HepG2 (cell line): Measurements from ENCODE around the gene RTEL1. TPM values are rescaled to one million over a fixed set of nuclear protein-coding genes. Genes with fewer than 3 reads are reported as not detected.

ENCODE experiments used
- DNMT3B ChIP-seq: conservative IDR thresholded peaks from 2 replicates; pipeline ENCODE4 v1.6.1; 2016; ENCODE audit warnings: missing biosample characterization, control low read depth
- FOSL2 ChIP-seq: sonication (generic); formaldehyde crosslinking; IDR thresholded peaks from 2 replicates; pipeline ENCODE4 v1.4.0; 2020; ENCODE audit warnings: missing genetic modification reagents
- GLI4 ChIP-seq: sonication (generic); formaldehyde crosslinking; IDR thresholded peaks from 2 replicates; pipeline ENCODE4 v1.5.1; 2020; ENCODE audit warnings: missing genetic modification reagents, mild to moderate bottlenecking, moderate library complexity, borderline replicate concordance
- KLF12 ChIP-seq: sonication (generic); formaldehyde crosslinking; IDR thresholded peaks from 2 replicates; pipeline ENCODE4 v1.4.0; 2020; ENCODE audit warnings: missing genetic modification reagents, borderline replicate concordance
- MXI1 ChIP-seq: IDR thresholded peaks from 3 replicates; pipeline ENCODE4 v1.6.1; 2012; ENCODE audit warnings: low read depth, low read length, inconsistent platforms, borderline replicate concordance
- NFRKB ChIP-seq: fragments of 450-650 bp; IDR thresholded peaks from 2 replicates; pipeline ENCODE4 v1.6.1; 2017
- NFYC ChIP-seq: IDR thresholded peaks from 2 replicates; pipeline ENCODE4 v1.6.1; 2016; ENCODE audit warnings: missing genetic modification reagents, missing compliant biosample characterization
- POLR2A ChIP-seq, 2 experiments: IDR thresholded peaks; 2 replicates each; pipeline ENCODE4 v1.6.1; 2011; ENCODE audit warnings: low read depth in 2 of 2, low read length in 2 of 2, mild to moderate bottlenecking in 1 of 2, moderate library complexity in 1 of 2; ENCODE audit not compliant: insufficient read depth in 1 of 2
- RARA ChIP-seq: IDR thresholded peaks from 2 replicates; pipeline ENCODE4 v1.6.1; 2016; ENCODE audit warnings: missing genetic modification reagents, missing compliant biosample characterization
- SOX6 ChIP-seq, 2 experiments: fragments of 450-650 bp in 1 of 2; sonication (generic) in 1 of 2; formaldehyde crosslinking in 1 of 2; IDR thresholded peaks; 2 replicates each; pipeline versions ENCODE4 v1.4.0 to v1.6.1; 2017 to 2020; ENCODE audit warnings: antibody characterized with exemption in 1 of 2, mild to moderate bottlenecking in 1 of 2, missing genetic modification reagents in 1 of 2
- TBL1XR1 ChIP-seq: fragments of 150-350 bp; IDR thresholded peaks from 2 replicates; pipeline ENCODE4 v1.6.1; 2014; ENCODE audit warnings: borderline replicate concordance, low read length; ENCODE audit not compliant: partially characterized antibody
- XRCC5 ChIP-seq: fragments of 200-400 bp; formaldehyde crosslinking; optimal IDR thresholded peaks from 2 replicates; pipeline ENCODE3; 2017; ENCODE audit warnings: mild to moderate bottlenecking, low read length
- ZIK1 ChIP-seq: sonication (generic); formaldehyde crosslinking; IDR thresholded peaks from 2 replicates; pipeline ENCODE4 v1.5.0; 2020; ENCODE audit warnings: mild to moderate bottlenecking, low read depth, missing genetic modification reagents, borderline replicate concordance
- ZNF12 ChIP-seq: sonication (generic); formaldehyde crosslinking; IDR thresholded peaks from 2 replicates; pipeline ENCODE4 v1.5.0; 2020; ENCODE audit warnings: missing genetic modification reagents
- ZNF292 ChIP-seq: sonication (generic); formaldehyde crosslinking; IDR thresholded peaks from 2 replicates; pipeline ENCODE4 v1.8.1; 2022; ENCODE audit warnings: mild to moderate bottlenecking, low read depth, missing genetic modification reagents, borderline replicate concordance
- ZNF367 ChIP-seq: sonication (generic); formaldehyde crosslinking; IDR thresholded peaks from 2 replicates; pipeline ENCODE4 v1.4.0; 2020; ENCODE audit warnings: missing genetic modification reagents, borderline replicate concordance
- ZNF383 ChIP-seq: sonication (generic); formaldehyde crosslinking; IDR thresholded peaks from 2 replicates; pipeline ENCODE4 v1.4.0; 2020; ENCODE audit warnings: missing genetic modification reagents, mild to moderate bottlenecking, borderline replicate concordance
- ZNF441 ChIP-seq: sonication (generic); formaldehyde crosslinking; IDR thresholded peaks from 2 replicates; pipeline ENCODE4 v1.7.0; 2021; ENCODE audit warnings: missing genetic modification reagents, borderline replicate concordance
- ZNF460 ChIP-seq: sonication (generic); formaldehyde crosslinking; IDR thresholded peaks from 2 replicates; pipeline ENCODE4 v1.5.1; 2020; ENCODE audit warnings: missing genetic modification reagents, mild to moderate bottlenecking, borderline replicate concordance
- ZNF629 ChIP-seq: sonication (generic); formaldehyde crosslinking; conservative IDR thresholded peaks from 2 replicates; pipeline ENCODE4 v1.5.0; 2020; ENCODE audit warnings: missing genetic modification reagents
- ZSCAN9 ChIP-seq: IDR thresholded peaks from 2 replicates; pipeline ENCODE4 v1.6.1; 2016; ENCODE audit warnings: borderline replicate concordance
- polyA plus RNA-seq, 8 experiments: library from polyadenylated mRNA; depleted of rRNA in 3 of 8; stranded (reverse) in 7 of 8; unstranded in 1 of 8; fragments of >200 nt; fragmentation: Illumina TruSeq in 4 of 8; extraction: Trizol in 4 of 8; gene quantifications; 2 replicates each; pipeline versions ENCODE4 v1.2.1 to v1.2.3, GENCODE V29; 2011 to 2016; ENCODE audit warnings: low read depth in 4 of 8, missing spikeins in 1 of 8, mixed read lengths in 1 of 8; ENCODE audit not compliant: insufficient read depth in 1 of 8
- total RNA-seq, 5 experiments: library from RNA; depleted of rRNA; stranded (reverse); fragments of >200 nt; fragmentation: Illumina TruSeq; extraction: Trizol; gene quantifications; 2 replicates each; pipeline ENCODE4 v1.2.3, GENCODE V29; 2016; ENCODE audit warnings: low read depth in 1 of 5
- TF ChIP-seq, protein P1 (sequence below): sonication (generic); formaldehyde crosslinking; IDR thresholded peaks from 2 replicates; pipeline ENCODE4 v1.4.0; 2020; ENCODE audit warnings: missing genetic modification reagents, borderline replicate concordance
- TF ChIP-seq, protein P2 (sequence below): sonication (generic); formaldehyde crosslinking; IDR thresholded peaks from 2 replicates; pipeline ENCODE4 v1.4.0; 2020; ENCODE audit warnings: missing genetic modification reagents
- TF ChIP-seq, protein P3 (sequence below): IDR thresholded peaks from 2 replicates; pipeline ENCODE4 v1.6.1; 2016
- TF ChIP-seq, protein P4 (sequence below): IDR thresholded peaks from 2 replicates; pipeline ENCODE4 v1.6.1; 2016; ENCODE audit warnings: control low read depth
- TF ChIP-seq, protein P5 (sequence below): IDR thresholded peaks from 2 replicates; pipeline ENCODE4 v1.6.1; 2016; ENCODE audit warnings: missing genetic modification reagents, missing compliant biosample characterization

RTEL1 gene
- total and polyA plus RNA-seq, 2 of the 13 experiments (the other 11 are each of a cell fraction or from before 2014, with no cell fraction given) = 21.8 to 36.4 TPM

DNA sequence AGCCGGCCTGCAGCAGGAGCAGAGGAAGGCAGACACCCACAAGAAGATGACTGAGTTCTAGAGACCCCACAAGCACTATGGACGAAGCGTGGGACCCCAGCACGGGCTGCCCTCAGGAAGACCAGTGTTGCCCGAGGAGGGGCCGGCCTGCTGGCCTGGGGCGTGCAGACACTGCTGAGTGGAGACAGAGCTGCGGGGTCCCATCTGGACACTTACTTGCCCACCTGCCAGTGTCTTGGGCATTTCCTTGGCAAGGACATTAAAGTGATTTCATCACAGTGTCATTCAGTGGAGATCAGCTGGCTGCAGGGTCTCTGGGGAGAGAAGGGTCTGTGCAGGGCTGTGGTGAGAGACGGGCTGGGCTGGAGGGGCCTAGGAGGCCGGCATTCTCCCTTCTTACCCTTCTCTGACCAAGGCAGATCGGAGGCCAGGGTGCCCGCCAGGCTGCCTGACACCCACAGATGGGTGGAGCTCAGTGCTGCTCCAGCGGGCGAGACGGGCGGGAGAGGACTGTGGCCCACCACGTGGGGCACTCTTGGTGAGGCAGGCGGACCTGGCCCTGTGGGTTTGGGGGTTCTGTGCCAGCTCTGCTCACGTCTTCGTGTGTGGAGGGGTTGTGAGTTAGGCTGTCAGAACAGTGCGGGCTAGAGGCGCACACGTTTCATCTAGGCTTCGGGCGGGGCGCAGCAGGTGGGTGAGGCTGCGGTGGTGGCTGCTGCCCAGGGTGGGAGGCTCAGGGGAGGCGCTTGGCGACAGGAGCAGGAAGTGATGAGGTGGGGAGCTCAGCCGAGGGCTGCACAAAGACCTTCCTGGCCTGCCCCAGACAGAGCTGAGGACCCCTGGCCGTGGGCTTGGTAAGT lies 78.0 kb downstream of the RTEL1 start, which contains the start of gene LIME1 (continued):
- TF ChIP-seq SOX6 (IDR thresholded peaks at IDR 0.05) = no peak
- TF ChIP-seq SOX6 (CRISPR knock-in tag; IDR thresholded peaks at IDR 0.05) = no peak
- TF ChIP-seq TBL1XR1 = no peak
- TF ChIP-seq GLI4 (CRISPR knock-in tag) = no peak
- no peak for TF ChIP-seq POLR2A (IDR thresholded peaks at IDR 0.05; ENCODE audit: insufficient read depth in 1 of 2, low read depth in 2 of 2, low read length in 2 of 2)
- no peak for TF ChIP-seq NFRKB
- TF ChIP-seq ZNF12 (CRISPR knock-in tag) = no peak
- TF ChIP-seq NFYC (CRISPR knock-in tag) = no peak
- TF ChIP-seq DNMT3B (CRISPR knock-in tag) = no peak
- TF ChIP-seq ZNF629 = no peak
- TF ChIP-seq, protein P1, sequence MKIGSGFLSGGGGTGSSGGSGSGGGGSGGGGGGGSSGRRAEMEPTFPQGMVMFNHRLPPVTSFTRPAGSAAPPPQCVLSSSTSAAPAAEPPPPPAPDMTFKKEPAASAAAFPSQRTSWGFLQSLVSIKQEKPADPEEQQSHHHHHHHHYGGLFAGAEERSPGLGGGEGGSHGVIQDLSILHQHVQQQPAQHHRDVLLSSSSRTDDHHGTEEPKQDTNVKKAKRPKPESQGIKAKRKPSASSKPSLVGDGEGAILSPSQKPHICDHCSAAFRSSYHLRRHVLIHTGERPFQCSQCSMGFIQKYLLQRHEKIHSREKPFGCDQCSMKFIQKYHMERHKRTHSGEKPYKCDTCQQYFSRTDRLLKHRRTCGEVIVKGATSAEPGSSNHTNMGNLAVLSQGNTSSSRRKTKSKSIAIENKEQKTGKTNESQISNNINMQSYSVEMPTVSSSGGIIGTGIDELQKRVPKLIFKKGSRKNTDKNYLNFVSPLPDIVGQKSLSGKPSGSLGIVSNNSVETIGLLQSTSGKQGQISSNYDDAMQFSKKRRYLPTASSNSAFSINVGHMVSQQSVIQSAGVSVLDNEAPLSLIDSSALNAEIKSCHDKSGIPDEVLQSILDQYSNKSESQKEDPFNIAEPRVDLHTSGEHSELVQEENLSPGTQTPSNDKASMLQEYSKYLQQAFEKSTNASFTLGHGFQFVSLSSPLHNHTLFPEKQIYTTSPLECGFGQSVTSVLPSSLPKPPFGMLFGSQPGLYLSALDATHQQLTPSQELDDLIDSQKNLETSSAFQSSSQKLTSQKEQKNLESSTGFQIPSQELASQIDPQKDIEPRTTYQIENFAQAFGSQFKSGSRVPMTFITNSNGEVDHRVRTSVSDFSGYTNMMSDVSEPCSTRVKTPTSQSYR = no peak
- TF ChIP-seq, protein P2, sequence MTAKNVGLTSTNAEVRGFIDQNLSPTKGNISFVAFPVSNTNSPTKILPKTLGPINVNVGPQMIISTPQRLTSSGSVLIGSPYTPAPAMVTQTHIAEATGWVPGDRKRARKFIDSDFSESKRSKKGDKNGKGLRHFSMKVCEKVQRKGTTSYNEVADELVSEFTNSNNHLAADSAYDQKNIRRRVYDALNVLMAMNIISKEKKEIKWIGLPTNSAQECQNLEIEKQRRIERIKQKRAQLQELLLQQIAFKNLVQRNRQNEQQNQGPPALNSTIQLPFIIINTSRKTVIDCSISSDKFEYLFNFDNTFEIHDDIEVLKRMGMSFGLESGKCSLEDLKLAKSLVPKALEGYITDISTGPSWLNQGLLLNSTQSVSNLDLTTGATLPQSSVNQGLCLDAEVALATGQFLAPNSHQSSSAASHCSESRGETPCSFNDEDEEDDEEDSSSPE (CRISPR knock-in tag) = no peak
- no peak for TF ChIP-seq XRCC5
- no peak for TF ChIP-seq KLF12
- peak; percentile 8; the same call in 1 of the 3 replicates for TF ChIP-seq MXI1
- no peak for TF ChIP-seq ZSCAN9 (CRISPR knock-in tag)
- TF ChIP-seq, protein P3, sequence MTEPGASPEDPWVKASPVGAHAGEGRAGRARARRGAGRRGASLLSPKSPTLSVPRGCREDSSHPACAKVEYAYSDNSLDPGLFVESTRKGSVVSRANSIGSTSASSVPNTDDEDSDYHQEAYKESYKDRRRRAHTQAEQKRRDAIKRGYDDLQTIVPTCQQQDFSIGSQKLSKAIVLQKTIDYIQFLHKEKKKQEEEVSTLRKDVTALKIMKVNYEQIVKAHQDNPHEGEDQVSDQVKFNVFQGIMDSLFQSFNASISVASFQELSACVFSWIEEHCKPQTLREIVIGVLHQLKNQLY (CRISPR knock-in tag) = no peak
- TF ChIP-seq, protein P4, sequence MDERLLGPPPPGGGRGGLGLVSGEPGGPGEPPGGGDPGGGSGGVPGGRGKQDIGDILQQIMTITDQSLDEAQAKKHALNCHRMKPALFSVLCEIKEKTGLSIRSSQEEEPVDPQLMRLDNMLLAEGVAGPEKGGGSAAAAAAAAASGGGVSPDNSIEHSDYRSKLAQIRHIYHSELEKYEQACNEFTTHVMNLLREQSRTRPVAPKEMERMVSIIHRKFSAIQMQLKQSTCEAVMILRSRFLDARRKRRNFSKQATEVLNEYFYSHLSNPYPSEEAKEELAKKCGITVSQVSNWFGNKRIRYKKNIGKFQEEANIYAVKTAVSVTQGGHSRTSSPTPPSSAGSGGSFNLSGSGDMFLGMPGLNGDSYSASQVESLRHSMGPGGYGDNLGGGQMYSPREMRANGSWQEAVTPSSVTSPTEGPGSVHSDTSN = no peak
- no peak for TF ChIP-seq ZNF383 (CRISPR knock-in tag)
- no peak for TF ChIP-seq ZNF292 (CRISPR knock-in tag)
- no peak for TF ChIP-seq RARA (CRISPR knock-in tag)
- no peak for TF ChIP-seq ZNF441 (CRISPR knock-in tag)
- no peak for TF ChIP-seq ZNF367 (CRISPR knock-in tag)
- TF ChIP-seq FOSL2 (CRISPR knock-in tag) = no peak
- no peak for TF ChIP-seq ZIK1 (CRISPR knock-in tag)
- TF ChIP-seq, protein P5, sequence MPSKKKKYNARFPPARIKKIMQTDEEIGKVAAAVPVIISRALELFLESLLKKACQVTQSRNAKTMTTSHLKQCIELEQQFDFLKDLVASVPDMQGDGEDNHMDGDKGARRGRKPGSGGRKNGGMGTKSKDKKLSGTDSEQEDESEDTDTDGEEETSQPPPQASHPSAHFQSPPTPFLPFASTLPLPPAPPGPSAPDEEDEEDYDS (CRISPR knock-in tag) = no peak
- TF ChIP-seq ZNF460 (CRISPR knock-in tag) = no peak
